Fibroblast of the aortic adventitia (primary cell): Measurements from ENCODE around the gene NDP. TPM values are rescaled to one million over a fixed set of nuclear protein-coding genes. Genes with fewer than 3 reads are reported as not detected.

Experiments
- DNase-seq: peaks from one replicate; pipeline ENCODE4 v3.0.0-alpha.2; 2010; ENCODE audit warnings: low read depth
- H3K4me3 ChIP-seq: 2 replicates; pipeline ENCODE4 v1.5.1; 2011; ENCODE audit warnings: low read depth, mild to moderate bottlenecking, control low read depth, low read length, moderate library complexity
- CTCF ChIP-seq: IDR thresholded peaks from 2 replicates; pipeline ENCODE4 v1.5.1; 2011; ENCODE audit warnings: mild to moderate bottlenecking, low read length, control low read depth, inconsistent platforms; ENCODE audit not compliant: insufficient read depth
- total RNA-seq: library from RNA; depleted of rRNA; stranded (reverse); fragments of >200 nt; gene quantifications from 2 replicates; pipeline ENCODE4 v1.2.3, GENCODE V29; 2012; ENCODE audit warnings: low replicate concordance

NDP gene
- total RNA-seq, 1 donor: 2.9 TPM

GRCh38 chrX:43996491-43996890 is 23.3 kb upstream of the NDP start:
- DNase-seq: no peak
- no peak overlapping the region for H3K4me3 ChIP-seq
- no peak for TF ChIP-seq CTCF

- peak; percentile 25 for DNase-seq
- TF ChIP-seq CTCF: no peak
These were observed 12.9 kb upstream of the NDP start for GRCh38 chrX:43986083-43986482.

GRCh38 chrX:43985511-43985910 is 12.3 kb upstream of the NDP start:
- no peak overlapping the region for H3K4me3 ChIP-seq
- TF ChIP-seq CTCF: no peak
- DNase-seq: no peak

More at GRCh38 chrX:43986083-43986482, 12.9 kb upstream of the NDP start:
- no peak overlapping the region for H3K4me3 ChIP-seq

- H3K4me3 ChIP-seq: no peak overlapping the region
- no peak for TF ChIP-seq CTCF
- no peak for DNase-seq
These were observed 5.0 kb upstream of the NDP start for GRCh38 chrX:43978226-43978625.

- no peak for DNase-seq
- TF ChIP-seq CTCF: no peak
- H3K4me3 ChIP-seq: no peak overlapping the region
These were observed 3.0 kb upstream of the NDP start for GRCh38 chrX:43976205-43976604.

GRCh38 chrX:43975796-43976195 is 2.6 kb upstream of the NDP start:
- no peak for TF ChIP-seq CTCF
- H3K4me3 ChIP-seq: no peak overlapping the region
- no peak for DNase-seq

- no peak overlapping the region for H3K4me3 ChIP-seq
- TF ChIP-seq CTCF: no peak
- DNase-seq: no peak
These were observed 1.7 kb upstream of the NDP start for GRCh38 chrX:43974741-43975465.
